ENCODE results near the gene CRYBB3. TPM values are rescaled to one million over a fixed set of nuclear protein-coding genes. Genes with fewer than 3 reads are reported as not detected.

CRYBB3 gene
- total RNA-seq, 1 donor from 2014 or later, result 1.0 TPM

DNA sequence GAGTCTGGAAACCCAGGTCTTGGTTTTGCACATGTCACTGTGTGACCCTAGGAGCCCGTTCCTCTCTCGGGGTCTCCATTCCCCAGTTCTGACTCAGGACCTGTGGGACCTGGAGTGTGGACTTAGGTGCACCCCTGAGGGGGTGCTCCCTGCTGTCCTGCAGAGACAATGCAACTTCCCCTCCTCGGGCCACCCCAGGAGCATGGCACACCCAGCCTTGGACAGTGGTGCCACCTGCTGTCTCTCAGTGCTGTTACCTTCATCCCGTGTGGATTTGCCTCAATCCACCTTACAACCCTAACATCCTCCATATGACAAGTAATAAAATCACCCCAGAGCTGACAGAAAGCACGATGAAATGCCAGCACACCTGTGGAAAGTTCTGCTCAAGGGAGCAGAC lies 27.5 kb upstream of the CRYBB3 start:
- H3K27ac Mint-ChIP-seq, result no peak overlapping the region
- H3K27me3 Mint-ChIP-seq, result no peaks in the 10 kb centered on the region
- no peak overlapping the region for H3K4me3 Mint-ChIP-seq (ENCODE audit: low read depth)
- H3K36me3 Mint-ChIP-seq (ENCODE audit: insufficient read depth), result peaks cover 8% of the 10 kb centered on the region
- H3K9me3 Mint-ChIP-seq (ENCODE audit: low read depth), result no peaks in the 10 kb centered on the region
- DNase-seq (ENCODE audit: low spot score, unreplicated experiment), result no peak
- no peaks in the 10 kb centered on the region for H3K4me1 Mint-ChIP-seq (ENCODE audit: low read depth)
- TF ChIP-seq, protein P1, sequence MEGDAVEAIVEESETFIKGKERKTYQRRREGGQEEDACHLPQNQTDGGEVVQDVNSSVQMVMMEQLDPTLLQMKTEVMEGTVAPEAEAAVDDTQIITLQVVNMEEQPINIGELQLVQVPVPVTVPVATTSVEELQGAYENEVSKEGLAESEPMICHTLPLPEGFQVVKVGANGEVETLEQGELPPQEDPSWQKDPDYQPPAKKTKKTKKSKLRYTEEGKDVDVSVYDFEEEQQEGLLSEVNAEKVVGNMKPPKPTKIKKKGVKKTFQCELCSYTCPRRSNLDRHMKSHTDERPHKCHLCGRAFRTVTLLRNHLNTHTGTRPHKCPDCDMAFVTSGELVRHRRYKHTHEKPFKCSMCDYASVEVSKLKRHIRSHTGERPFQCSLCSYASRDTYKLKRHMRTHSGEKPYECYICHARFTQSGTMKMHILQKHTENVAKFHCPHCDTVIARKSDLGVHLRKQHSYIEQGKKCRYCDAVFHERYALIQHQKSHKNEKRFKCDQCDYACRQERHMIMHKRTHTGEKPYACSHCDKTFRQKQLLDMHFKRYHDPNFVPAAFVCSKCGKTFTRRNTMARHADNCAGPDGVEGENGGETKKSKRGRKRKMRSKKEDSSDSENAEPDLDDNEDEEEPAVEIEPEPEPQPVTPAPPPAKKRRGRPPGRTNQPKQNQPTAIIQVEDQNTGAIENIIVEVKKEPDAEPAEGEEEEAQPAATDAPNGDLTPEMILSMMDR (IDR thresholded peaks at IDR 0.05; ENCODE audit: unreplicated experiment), result no peak

GRCh38 chr22:25174156-25174887 lies 25.3 kb upstream of the CRYBB3 start:
- Mint-ChIP-seq H3K27me3 (no peaks in the 10 kb centered on the region), H3K4me1 (ENCODE audit: low read depth) (no peaks in the 10 kb centered on the region), H3K27ac (no peak overlapping the region), H3K4me3 (ENCODE audit: low read depth) (no peak overlapping the region), H3K9me3 (ENCODE audit: low read depth) (peaks cover under 1% of the 10 kb centered on the region), H3K36me3 (ENCODE audit: insufficient read depth) (peaks cover 18% of the 10 kb centered on the region)
- TF ChIP-seq, protein P1 (IDR thresholded peaks at IDR 0.05; ENCODE audit: unreplicated experiment), result no peak
- DNase-seq (ENCODE audit: low spot score, unreplicated experiment), result no peak

DNA sequence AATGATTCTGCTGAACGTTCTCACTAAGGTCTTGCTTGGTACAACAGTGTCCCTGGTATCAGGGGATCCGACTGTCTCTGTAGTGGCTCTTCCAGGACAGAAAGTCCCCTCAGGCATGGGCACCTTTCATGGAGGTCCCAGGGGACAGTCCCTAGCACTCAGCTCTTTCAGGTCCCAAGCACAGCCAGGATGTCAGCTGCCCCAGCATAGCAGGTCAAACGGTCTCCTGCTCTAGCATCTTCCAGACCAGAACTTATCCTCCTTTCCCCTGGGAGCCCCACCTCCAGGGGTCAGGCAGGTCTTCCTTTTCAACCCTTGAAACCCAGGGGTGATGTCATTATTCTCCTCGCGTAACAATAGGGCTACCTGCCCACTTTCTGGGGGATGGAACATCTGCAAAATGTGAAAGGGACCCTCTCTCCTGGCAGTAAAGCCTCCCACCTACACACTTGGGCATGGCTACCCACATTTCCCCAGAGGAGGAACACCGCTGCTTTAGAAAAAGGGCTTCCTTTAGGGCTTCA lies 24.7 kb upstream of the CRYBB3 start:
- TF ChIP-seq, protein P1 (IDR thresholded peaks at IDR 0.05; ENCODE audit: unreplicated experiment), result no peak
- Mint-ChIP-seq H3K27me3 (no peaks in the 10 kb centered on the region), H3K4me3 (ENCODE audit: low read depth) (no peak overlapping the region), H3K4me1 (ENCODE audit: low read depth) (no peaks in the 10 kb centered on the region), H3K27ac (no peak overlapping the region), H3K9me3 (ENCODE audit: low read depth) (peaks cover 7% of the 10 kb centered on the region), H3K36me3 (ENCODE audit: insufficient read depth) (peaks cover 24% of the 10 kb centered on the region)
- no peak for DNase-seq (ENCODE audit: low spot score, unreplicated experiment)

DNA sequence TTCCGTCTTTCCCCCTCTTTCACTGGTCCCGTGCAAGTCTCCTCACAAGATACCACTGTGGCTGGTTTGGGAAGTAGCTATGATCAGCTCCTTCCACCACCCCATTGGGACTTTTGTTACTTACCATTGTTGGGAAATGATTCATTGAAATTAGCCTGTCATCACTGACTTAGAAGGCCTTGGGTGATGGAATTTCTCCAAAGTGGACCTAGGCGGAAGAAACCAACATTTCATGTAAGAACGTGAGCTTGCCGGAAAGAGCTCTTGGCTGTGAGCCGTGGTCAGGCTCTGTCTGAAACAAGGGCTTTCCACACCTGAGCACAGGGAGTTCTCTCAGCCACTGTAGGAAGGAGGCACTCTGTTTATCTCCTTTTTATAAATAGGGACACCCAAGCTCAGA lies 23.5 kb upstream of the CRYBB3 start:
- Mint-ChIP-seq H3K9me3 (ENCODE audit: low read depth) (peaks cover 8% of the 10 kb centered on the region), H3K4me3 (ENCODE audit: low read depth) (no peak overlapping the region), H3K4me1 (ENCODE audit: low read depth) (no peaks in the 10 kb centered on the region), H3K36me3 (ENCODE audit: insufficient read depth) (peaks cover 27% of the 10 kb centered on the region), H3K27ac (no peak overlapping the region), H3K27me3 (no peaks in the 10 kb centered on the region)
- TF ChIP-seq, protein P1 (IDR thresholded peaks at IDR 0.05; ENCODE audit: unreplicated experiment), result no peak
- no peak for DNase-seq (ENCODE audit: low spot score, unreplicated experiment)

DNA sequence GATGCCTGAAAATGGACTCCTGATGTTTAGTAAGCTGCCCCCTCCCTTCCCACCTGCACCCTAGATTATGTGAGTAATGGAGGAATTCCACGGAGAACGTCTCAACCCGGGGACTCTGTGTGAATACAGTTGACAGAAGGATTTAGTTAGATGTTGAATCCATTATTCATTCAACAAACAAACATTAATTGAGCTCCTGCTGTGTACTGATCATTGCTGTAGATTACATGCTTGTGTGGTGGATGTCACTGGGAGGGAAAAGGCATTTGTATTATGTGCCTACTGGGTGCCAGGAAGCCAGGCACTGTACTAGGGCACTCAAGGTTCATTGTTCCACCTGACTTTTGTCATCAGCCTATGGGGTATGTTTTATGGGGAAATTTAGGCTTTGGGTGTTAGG lies 22.9 kb upstream of the CRYBB3 start:
- TF ChIP-seq, protein P1 (IDR thresholded peaks at IDR 0.05; ENCODE audit: unreplicated experiment), result no peak

More for the DNA sequence above, 22.9 kb upstream of the CRYBB3 start:
- H3K4me1 Mint-ChIP-seq (ENCODE audit: low read depth), result no peaks in the 10 kb centered on the region
- H3K9me3 Mint-ChIP-seq (ENCODE audit: low read depth), result peaks cover 8% of the 10 kb centered on the region
- H3K27me3 Mint-ChIP-seq, result no peaks in the 10 kb centered on the region
- no peak for DNase-seq (ENCODE audit: low spot score, unreplicated experiment)
- no peak overlapping the region for H3K27ac Mint-ChIP-seq
- H3K36me3 Mint-ChIP-seq (ENCODE audit: insufficient read depth), result peaks cover 29% of the 10 kb centered on the region
- no peak overlapping the region for H3K4me3 Mint-ChIP-seq (ENCODE audit: low read depth)

Measured in progenitor cell of endocrine pancreas (in vitro differentiated cells).